Measurements from ENCODE around the gene DST. TPM values are rescaled to one million over a fixed set of nuclear protein-coding genes. Genes with fewer than 3 reads are reported as not detected.

DST gene
- total RNA-seq, 1 experiment from 2014 or later: 91.9 TPM

DNA sequence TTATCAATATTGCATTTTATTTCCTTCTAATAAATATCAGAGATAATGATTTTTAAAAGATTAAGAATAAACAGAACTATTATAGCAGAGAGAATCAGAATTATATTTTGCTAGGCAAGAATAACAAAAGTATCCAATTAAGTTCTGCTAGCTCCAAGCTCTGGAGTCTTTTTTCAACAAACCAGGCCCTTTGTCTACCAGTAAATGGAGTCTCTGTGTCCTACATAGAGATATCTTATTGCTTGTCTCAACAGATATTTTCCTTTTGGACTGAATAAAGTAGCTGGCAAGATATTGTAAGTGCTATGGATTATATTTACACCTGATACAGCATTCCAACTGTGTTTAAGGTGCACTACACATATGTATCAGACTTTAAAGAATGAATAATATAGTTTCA lies 107.1 kb downstream of the DST start:
- no peak overlapping the region for H3K56ac ChIP-seq (ENCODE audit: insufficient read length, low read depth, low read length)
- no peak overlapping the region for H4K91ac ChIP-seq (ENCODE audit: insufficient read length, low read depth, low read length)
- Mint-ChIP-seq H3K4me3 (no peak overlapping the region), H3K4me1 (peaks cover 35% of the 10 kb centered on the region in 2 experiments), H3K36me3 (ENCODE audit: insufficient read depth in 1 of 3, low read depth in 3 of 3) (peaks cover 0 to 24% (median 8%) of the 10 kb centered on the region in 3 experiments; a peak in 4 of 7 replicates), H3K9me3 (no peaks in the 10 kb centered on the region), H3K27me3 (ENCODE audit: low read depth) (no peaks in the 10 kb centered on the region), H3K27ac (no peak overlapping the region)
- no peak overlapping the region for H3T11ph ChIP-seq (ENCODE audit: low read length)
- DNase-seq: no peak
- H3K23ac ChIP-seq (ENCODE audit: insufficient read length, low read depth, low read length): no peak overlapping the region
- no peaks in the 10 kb centered on the region for H3K27me3 ChIP-seq (ENCODE audit: insufficient read depth, low read length)
- no peak overlapping the region for H2BK120ac ChIP-seq (ENCODE audit: low read depth, low read length, poor library complexity, severe bottlenecking)
- H3K4ac ChIP-seq (ENCODE audit: low read depth, low read length): no peak overlapping the region
- no peak overlapping the region for H3K9ac ChIP-seq (ENCODE audit: extremely low read depth, insufficient read length, low read length)
- no peaks in the 10 kb centered on the region for H3K79me2 ChIP-seq (ENCODE audit: insufficient read depth, low read length)
- TF ChIP-seq, protein P1, sequence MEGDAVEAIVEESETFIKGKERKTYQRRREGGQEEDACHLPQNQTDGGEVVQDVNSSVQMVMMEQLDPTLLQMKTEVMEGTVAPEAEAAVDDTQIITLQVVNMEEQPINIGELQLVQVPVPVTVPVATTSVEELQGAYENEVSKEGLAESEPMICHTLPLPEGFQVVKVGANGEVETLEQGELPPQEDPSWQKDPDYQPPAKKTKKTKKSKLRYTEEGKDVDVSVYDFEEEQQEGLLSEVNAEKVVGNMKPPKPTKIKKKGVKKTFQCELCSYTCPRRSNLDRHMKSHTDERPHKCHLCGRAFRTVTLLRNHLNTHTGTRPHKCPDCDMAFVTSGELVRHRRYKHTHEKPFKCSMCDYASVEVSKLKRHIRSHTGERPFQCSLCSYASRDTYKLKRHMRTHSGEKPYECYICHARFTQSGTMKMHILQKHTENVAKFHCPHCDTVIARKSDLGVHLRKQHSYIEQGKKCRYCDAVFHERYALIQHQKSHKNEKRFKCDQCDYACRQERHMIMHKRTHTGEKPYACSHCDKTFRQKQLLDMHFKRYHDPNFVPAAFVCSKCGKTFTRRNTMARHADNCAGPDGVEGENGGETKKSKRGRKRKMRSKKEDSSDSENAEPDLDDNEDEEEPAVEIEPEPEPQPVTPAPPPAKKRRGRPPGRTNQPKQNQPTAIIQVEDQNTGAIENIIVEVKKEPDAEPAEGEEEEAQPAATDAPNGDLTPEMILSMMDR (conservative IDR thresholded peaks at IDR 0.05): no peak
- peaks cover 4% of the 10 kb centered on the region; the same call in 1 of the 2 replicates for H3K4me1 ChIP-seq (ENCODE audit: insufficient read depth, low read length)
- H2AFZ ChIP-seq (ENCODE audit: low read length): no peak overlapping the region
- H3K79me1 ChIP-seq (ENCODE audit: insufficient read depth, low read depth, low read length, poor library complexity, severe bottlenecking): no peaks in the 10 kb centered on the region
- H2AK5ac ChIP-seq (ENCODE audit: insufficient read length, low read length): no peak overlapping the region
- H3K18ac ChIP-seq (ENCODE audit: insufficient read length, low read depth, low read length): no peak overlapping the region
- no peaks in the 10 kb centered on the region for H3K9me3 ChIP-seq (ENCODE audit: control insufficient read depth, low read depth, low read length)
- H3K23me2 ChIP-seq (ENCODE audit: insufficient read length, low read depth, low read length, poor library complexity, severe bottlenecking): no peaks in the 10 kb centered on the region
- H4K8ac ChIP-seq (replicated peaks; ENCODE audit: insufficient read length, low read depth, low read length): no peak overlapping the region
- H2BK15ac ChIP-seq (ENCODE audit: low read depth, low read length): no peak overlapping the region
- H2BK5ac ChIP-seq (ENCODE audit: insufficient read length, low read length): no peak overlapping the region
- no peak overlapping the region for H2BK20ac ChIP-seq (ENCODE audit: low read depth, low read length, poor library complexity, severe bottlenecking)
- no peak overlapping the region for H3K4me2 ChIP-seq (ENCODE audit: insufficient read depth, insufficient read length, low read length)
- no peak overlapping the region for H3K27ac ChIP-seq (ENCODE audit: insufficient read length, low read depth, low read length)
- no peak overlapping the region for H3K14ac ChIP-seq (ENCODE audit: insufficient read depth, low read length)
- no peaks in the 10 kb centered on the region for H4K20me1 ChIP-seq (ENCODE audit: control insufficient read depth, insufficient read depth, insufficient read length)
- no peak overlapping the region for H4K5ac ChIP-seq (ENCODE audit: insufficient read length, low read depth, low read length)
- H2BK12ac ChIP-seq (ENCODE audit: insufficient read length, low read depth, low read length): no peak overlapping the region
